A549 (cell line): ENCODE data around the gene TMC5.

ENCODE experiments used
- BHLHE40 ChIP-seq: IDR thresholded peaks from 2 replicates; pipeline ENCODE4 v1.6.1; 2012; ENCODE audit warnings: low read depth, low read length, inconsistent platforms
- CEBPB ChIP-seq, 2 experiments: fragments of >200 bp in 1 of 2; sonication (Bioruptor Twin) in 1 of 2; formaldehyde crosslinking in 1 of 2; IDR thresholded peaks; 2 replicates each; pipeline ENCODE4 v1.6.1; 2012 to 2016
- CTCF ChIP-seq: fragments of >200 bp; sonication (Bioruptor Twin); formaldehyde crosslinking; IDR thresholded peaks from 3 replicates; pipeline ENCODE4 v1.5.1; 2016
- ELK1 ChIP-seq: fragments of 150-350 bp; IDR thresholded peaks from 2 replicates; pipeline ENCODE4 v1.6.1; 2014; ENCODE audit warnings: low read depth, mild to moderate bottlenecking, low read length
- RAD21 ChIP-seq, 2 experiments: fragments of >200 bp in 1 of 2; sonication (Bioruptor Twin) in 1 of 2; formaldehyde crosslinking in 1 of 2; IDR thresholded peaks in 1 of 2; conservative IDR thresholded peaks in 1 of 2; 2 replicates in 1 of 2; 3 replicates in 1 of 2; pipeline ENCODE4 v1.6.1; 2012 to 2018; ENCODE audit warnings: inconsistent platforms in 1 of 2
- ZFP36 ChIP-seq: fragments of 450-650 bp; IDR thresholded peaks from 2 replicates; pipeline ENCODE4 v1.6.1; 2014; ENCODE audit warnings: borderline replicate concordance; ENCODE audit not compliant: partially characterized antibody

GRCh38 chr16:19374402-19374801 lies 43.3 kb upstream of the TMC5 start:
- TF ChIP-seq CEBPB (IDR thresholded peaks at IDR 0.05) (no peak), CTCF (no peak), ZFP36 (no peak), ELK1 (no peak), RAD21 (conservative IDR thresholded peaks at IDR 0.05 in 1 of 2, IDR thresholded peaks at IDR 0.05 in 1 of 2) (no peak), BHLHE40 (no peak)
